Uterus (tissue), 2 donors: ENCODE measurements around the gene FOXN4.

Experiments used
- CTCF ChIP-seq, 4 experiments: fragments of 200-600 bp in 2 of 4; fragments of 450-650 bp in 2 of 4; sonication (generic) in 2 of 4; IDR thresholded peaks; one replicate each; pipeline ENCODE4 v1.5.1; 2016 to 2019; ENCODE audit warnings: antibody characterized with exemption in 4 of 4, mild to moderate bottlenecking in 2 of 4, moderate library complexity in 1 of 4
- POLR2A ChIP-seq, 2 donors: fragments of 450-650 bp; IDR thresholded peaks; one replicate each; pipeline ENCODE4 v1.6.1; 2016; ENCODE audit warnings: antibody characterized with exemption in 2 of 2, mild to moderate bottlenecking in 1 of 2, moderate library complexity in 1 of 2

DNA sequence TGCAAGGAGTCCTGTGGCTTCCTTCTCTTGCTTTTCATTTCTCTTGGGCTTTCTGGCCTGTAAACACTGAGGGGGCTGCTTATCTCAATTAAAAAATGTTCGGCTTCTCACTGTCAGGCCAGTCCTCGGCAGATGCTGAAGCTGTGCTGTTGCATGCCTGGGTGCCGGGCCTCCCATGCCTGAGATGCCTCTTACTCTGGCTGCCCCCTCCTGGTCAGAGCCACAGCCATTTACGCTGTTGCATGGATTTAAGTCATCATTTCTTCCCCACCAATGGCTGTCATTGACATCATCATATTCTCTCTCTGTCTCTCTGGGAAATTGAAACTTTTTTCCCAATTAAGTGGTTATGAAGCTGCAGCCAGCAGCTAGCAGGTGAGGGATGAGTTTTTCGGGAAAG lies 53.7 kb downstream of the FOXN4 start:
- TF ChIP-seq POLR2A (IDR thresholded peaks at IDR 0.05), result no peak
- TF ChIP-seq CTCF (IDR thresholded peaks at IDR 0.05), result no peak
